NCI-H226 (cell line): ENCODE results near the gene STYXL2.

ENCODE experiments used
- DNase-seq: peaks from one replicate; pipeline ENCODE4 v3.0.0-alpha.2; 2015

Gene STYXL2

GRCh38 chr1:167111868-167112709, 18.2 kb downstream of the STYXL2 start:
- no peak for DNase-seq

DNA sequence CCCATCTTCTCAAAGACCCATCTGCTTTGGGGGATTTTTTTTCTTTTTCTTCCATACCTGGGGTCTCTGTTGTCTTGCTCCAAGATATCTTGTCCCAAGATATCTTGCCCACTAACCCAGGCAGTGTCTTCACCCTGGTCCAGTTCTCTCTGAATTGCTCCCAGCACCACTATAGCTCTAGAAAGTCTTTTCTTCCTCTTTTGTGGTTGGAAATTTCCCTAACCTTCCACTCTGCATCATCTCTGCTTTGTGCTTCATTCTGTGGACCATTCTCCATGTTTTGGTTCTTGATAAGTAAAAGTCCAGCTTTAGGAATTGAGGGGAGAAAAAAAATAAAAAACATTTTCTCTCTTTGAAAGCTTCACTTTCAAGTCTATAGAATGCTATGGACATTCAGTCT, 20.9 kb downstream of the STYXL2 start:
- no peak for DNase-seq

GRCh38 chr1:167115655-167116054, 21.8 kb downstream of the STYXL2 start:
- DNase-seq, result no peak

DNA sequence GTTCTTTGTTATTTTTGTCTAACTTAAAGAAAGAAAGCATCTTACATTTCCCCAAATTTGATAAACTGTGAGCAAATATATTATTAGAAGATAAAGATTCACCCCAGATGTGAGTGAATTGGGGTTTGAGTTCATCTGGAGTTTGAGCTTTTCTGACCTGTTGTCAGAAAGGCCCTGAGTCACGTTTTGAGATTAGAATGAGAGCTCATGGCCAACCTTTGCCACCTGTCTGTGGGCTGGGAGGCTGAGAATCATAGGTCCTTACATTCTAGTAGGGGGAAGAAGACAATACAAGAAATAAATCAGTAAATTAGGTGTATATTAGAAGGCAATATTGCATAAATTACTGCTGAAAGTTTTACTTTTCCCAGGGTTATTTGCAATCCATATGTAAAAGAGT, 22.3 kb downstream of the STYXL2 start:
- no peak for DNase-seq

GRCh38 chr1:167117225-167117624, 23.4 kb downstream of the STYXL2 start:
- DNase-seq, result no peak

- no peak for DNase-seq
Observed at GRCh38 chr1:167118188-167118587, 24.3 kb downstream of the STYXL2 start.

- no peak for DNase-seq
Observed at GRCh38 chr1:167119696-167120095, 25.8 kb downstream of the STYXL2 start.

- DNase-seq, result no peak
Observed at GRCh38 chr1:167120899-167121298, 27.0 kb downstream of the STYXL2 start.

- DNase-seq, result peak; percentile 81
Observed at GRCh38 chr1:167121375-167122120, 27.7 kb downstream of the STYXL2 start.

- DNase-seq, result no peak
Observed at GRCh38 chr1:167122121-167122480, 28.2 kb downstream of the STYXL2 start.

DNA sequence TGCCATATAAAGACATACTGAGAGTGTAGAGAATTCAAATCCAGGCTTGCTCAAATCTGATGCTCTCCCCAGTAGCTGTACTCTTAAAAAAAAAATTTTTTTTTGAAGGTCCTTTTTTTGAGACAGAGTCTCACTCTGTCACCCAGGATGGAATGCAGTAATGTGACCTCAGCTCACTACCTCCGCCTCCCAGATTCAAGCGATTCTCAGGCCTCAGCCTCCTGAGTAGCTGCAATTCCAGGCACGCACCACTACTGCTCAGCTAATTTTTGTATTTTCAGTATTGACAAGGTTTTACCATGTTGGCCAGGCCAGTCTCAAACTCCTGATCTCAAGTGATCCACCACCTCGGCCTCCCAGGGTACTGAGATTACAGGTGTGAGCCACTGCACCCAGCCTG, 28.7 kb downstream of the STYXL2 start:
- no peak for DNase-seq

GRCh38 chr1:167126317-167126716, 32.4 kb downstream of the STYXL2 start:
- no peak for DNase-seq

DNA sequence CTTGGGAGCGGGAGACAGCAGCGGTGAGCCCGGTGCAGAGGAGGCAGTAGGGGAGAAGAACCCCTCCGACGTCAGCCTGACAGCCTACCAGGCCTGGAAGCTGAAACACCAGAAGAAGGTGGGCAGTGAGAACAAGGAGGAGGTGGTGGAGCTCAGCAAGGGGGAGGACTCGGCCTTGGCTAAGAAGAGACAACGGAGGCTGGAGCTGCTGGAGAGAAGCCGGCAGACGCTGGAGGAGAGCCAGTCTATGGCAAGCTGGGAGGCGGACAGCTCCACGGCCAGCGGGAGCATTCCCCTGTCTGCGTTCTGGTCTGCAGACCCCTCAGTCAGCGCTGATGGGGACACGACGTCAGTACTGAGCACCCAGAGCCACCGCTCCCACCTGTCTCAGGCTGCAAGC, 32.9 kb downstream of the STYXL2 start:
- no peak for DNase-seq

- DNase-seq, result no peak
Observed at GRCh38 chr1:167127236-167127635, 33.4 kb downstream of the STYXL2 start.

DNA sequence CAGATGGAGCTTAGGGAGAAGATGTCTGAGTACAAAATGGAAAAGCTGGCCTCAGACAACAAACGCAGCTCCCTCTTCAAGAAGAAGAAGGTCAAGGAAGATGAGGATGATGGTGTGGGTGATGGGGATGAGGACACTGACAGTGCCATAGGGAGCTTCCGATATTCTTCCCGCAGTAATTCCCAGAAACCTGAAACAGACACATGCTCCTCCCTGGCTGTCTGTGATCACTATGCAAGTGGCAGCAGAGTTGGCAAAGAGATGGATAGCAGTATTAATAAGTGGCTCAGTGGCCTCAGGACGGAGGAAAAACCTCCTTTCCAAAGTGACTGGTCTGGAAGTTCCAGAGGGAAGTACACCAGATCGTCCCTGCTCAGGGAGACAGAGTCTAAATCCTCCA, 33.8 kb downstream of the STYXL2 start:
- no peak for DNase-seq

DNA sequence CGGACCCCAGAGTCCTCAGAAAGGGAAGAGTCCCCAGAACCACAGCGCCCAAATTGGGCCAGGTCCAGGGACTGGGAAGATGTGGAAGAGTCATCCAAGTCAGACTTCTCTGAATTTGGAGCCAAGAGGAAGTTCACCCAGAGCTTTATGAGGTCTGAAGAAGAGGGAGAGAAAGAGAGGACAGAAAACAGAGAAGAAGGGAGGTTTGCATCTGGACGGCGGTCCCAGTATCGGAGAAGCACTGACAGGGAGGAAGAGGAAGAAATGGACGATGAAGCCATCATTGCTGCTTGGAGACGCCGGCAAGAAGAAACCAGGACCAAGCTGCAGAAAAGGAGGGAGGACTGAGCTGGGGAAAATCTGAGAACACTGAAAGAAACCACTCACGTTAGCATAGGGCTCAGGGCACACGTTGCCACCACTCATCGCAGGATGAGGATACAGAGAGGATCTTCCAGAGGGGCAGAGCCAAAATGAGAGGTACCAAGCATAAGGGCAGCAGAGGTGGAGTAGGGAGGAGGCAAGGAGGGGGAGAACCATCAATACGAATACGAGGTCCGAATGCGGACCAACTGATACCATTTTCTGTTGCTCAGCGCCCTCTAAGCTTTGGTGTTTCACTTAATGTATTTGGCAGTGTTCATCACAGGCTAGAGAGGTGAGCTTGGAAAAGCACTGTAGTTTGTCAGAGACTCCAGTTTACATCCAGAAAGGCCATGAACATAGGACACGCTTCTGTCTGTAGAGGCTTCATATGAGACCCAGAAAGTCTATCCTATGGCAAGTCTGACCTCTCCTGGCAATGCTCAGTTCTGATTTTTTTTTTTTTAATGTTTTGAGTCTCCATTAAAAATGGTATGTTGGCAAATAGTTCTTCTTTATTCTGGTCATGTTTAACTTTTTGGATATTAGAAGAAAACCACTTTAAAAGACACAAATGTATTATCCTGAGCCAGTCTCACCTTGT, 34.7 kb downstream of the STYXL2 start:
- DNase-seq, result no peak

DNA sequence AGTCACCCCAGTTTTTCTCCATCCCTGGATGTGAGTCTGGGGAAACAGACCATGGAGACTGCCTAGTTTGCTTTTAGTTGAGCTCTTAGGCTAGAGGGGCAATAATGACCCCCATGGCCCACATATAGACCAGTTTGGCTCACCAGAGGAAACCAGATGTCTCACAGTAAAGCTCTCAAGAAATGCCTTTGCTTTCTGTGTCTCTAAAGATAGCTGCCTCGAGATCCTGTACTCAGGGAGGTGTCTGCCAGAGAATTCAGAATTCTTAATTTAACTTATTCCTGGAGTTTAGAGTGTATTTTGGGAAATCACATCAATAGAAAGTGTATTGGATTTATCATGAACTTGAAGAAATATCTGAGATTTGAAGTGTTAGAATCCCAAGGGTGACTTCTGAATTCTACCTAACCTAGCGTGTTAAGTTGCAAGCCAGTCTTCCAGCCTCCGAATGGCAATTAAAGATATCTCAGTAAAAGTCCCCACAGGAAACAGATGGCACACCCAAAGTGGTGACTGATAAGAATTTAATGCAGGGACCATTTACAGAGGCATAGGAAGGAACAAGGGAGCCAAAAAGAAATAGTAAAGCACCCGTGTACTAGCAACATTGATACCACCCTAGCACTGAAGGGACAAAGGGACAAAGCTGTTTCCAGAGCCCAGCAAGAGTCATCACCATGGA, 37.1 kb downstream of the STYXL2 start:
- DNase-seq, result no peak

- DNase-seq, result no peak
Observed at GRCh38 chr1:167132301-167133010, 38.6 kb downstream of the STYXL2 start.

DNA sequence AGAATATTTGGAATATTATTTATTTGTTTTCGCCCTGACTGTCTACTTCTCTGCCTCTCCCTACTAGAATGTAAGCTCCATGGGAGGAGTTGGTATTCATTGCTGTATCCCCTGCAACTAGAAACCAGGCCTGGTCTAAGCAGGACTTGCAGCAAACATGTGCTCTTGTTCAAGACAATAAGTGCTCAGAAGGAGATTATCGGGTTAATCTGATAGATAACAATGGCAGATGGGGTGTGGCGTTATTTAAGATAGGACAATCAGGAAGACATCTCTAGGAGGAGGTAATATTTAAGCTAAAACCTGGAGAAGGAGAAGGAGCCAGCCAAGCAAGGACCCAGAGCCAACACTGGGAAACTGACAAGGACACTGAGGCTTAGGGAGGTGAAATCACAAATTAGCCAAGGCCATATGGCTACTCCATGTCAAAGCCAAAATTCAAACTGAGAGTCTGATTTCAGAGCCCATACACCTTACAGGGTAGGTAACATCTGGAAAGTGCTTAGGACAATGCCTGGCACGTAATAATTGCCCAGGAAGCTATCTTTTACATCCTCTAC, 41.5 kb downstream of the STYXL2 start:
- DNase-seq, result no peak

DNA sequence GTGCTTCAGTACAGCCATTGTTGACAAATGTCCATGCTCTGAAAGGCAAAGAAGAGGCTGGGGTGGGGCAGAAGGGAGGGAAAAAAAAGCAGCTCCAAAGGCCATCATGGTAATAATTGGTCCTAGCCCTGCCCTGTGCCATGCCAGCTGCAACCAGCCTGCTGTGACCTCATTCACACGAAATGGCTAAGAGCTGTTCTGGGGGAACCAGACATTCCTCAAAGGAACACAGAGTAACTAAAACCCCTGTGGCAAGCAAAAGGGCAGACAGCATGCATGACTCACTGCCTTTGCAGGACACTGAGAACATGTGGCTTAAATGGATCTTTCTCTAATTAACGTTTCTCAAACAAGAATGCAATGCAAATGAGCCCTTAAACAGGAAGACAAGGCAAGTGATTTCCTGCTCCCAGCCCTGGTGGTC, 42.3 kb downstream of the STYXL2 start:
- DNase-seq, result peak; percentile 6

GRCh38 chr1:167136806-167137205, 42.9 kb downstream of the STYXL2 start:
- no peak for DNase-seq
